ENCODE data around the gene DYNAP. TPM values are rescaled to one million over a fixed set of nuclear protein-coding genes. Genes with fewer than 3 reads are reported as not detected.

The DYNAP gene
- total RNA-seq, 1 donor from 2014 or later: not detected

DNA sequence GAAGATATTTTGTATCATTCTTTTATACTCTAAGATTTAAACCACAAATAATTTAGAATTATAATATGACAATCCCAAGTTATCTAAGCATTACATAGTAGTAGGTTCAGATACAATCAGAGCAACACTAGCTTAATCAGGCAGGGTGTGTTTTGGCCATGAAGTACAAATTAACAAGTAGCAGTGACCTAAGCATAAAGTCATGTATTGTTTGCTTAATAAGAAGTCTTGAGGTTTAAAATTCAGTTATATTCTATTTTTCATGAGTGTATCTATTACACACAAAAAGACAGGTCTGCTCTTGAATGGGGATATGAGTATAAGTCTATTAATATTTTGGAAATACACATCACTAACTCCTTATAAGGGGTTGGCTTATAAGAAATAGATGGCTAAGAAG lies 39.9 kb downstream of the DYNAP start:
- intact Hi-C loops (cut with micrococcal nuclease): no loop called here

DNA sequence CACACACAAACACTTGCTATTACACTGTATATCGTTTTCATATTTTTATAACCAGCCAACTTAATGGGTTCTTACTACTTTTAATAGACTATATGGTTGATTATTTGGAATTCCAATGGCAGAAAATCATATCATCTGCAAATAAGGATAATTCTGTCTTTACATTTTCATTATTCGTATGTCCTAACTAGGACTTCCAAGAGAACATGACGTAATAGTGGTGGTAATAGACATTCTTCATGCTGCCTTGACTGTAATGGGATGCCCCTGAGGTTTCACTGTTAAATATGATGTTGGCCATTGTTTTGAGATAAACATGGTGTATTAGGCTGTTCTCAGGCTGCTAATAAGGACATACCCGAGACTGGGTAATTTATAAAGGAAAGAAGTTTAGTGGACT lies 45.2 kb downstream of the DYNAP start:
- intact Hi-C loops (cut with micrococcal nuclease): no loop called here

DNA sequence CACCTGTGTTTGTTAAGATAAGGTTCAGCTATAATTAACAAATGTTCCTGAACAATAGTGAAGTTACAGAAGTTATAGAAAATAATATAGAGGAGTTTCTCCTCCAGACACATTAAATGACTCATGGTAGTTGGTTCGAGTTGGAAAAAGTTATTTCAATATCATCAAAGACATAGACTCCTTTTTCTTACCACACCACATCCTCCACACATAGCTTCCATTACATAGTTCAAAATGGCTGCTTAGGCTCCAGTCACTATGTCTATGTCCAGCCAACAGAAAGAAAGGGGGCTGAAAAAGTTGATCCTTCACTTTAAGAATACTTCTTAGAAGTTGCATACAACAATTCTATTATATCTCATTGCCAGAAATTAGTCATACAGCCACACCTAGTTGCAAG lies 50.7 kb downstream of the DYNAP start:
- intact Hi-C loops (cut with micrococcal nuclease): loop anchor here (10.0 kb wide), 1 partner anchor 247 kb away; no protein-coding TSS in a partner anchor

DNA sequence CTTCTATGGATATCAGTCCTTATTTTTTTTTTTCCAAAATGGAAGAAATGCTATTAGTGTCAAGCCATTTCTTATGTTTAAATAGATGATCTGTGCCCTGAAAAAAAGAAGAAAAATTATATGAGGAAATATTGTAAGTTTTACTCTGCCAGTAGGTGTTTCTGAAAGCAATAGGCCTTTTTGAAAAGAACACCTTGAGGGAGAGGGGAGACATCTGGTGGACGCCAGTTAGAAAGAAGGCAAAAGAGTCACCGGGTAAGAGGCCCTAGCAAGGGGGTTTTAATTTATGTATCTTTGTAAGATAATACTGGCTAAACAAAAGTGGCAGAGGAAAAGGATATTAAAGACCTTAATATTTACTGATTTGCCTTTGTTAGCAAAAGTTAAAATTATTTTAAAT lies 56.1 kb downstream of the DYNAP start:
- intact Hi-C loops (cut with micrococcal nuclease): loop anchor here (1.0 to 10.0 kb wide), 3 partner anchors 88 to 252 kb away; no protein-coding TSS in a partner anchor

Other genes with a start within 250 kb of the DYNAP start
- gene STARD6, start 233.4 kb upstream of the DYNAP start, total RNA-seq: 0.27 TPM in 1 of 2 replicates, not detected in the other
- gene C18orf54, start 233.3 kb upstream of the DYNAP start, total RNA-seq: 10.5 and 11.7 TPM in 2 replicates
- 2.5 and 2.7 TPM in 2 replicates for gene RAB27B, start 237.2 kb downstream of the DYNAP start, total RNA-seq

Data from T-helper 1 cell treated with Interleukin-12 subunit alpha and Interleukin-12 subunit beta and Interleukin-4 antibody, amounts not matched to agents 30 ng/mL and 1 ng/mL, for 36 hours (primary cell).